IPS DF 4.7 (cell line): ENCODE measurements around the gene LRATD1.
"Not testable (repeated sequence)": the region's sequence is repeated elsewhere in the genome, so short reads cannot be mapped to it uniquely, and the experiment has no call there.

Source experiments
- DNase-seq: peaks from one replicate; pipeline ENCODE4 v3.0.0-alpha.2; 2013; ENCODE audit warnings: low spot score; ENCODE audit errors: extremely low read depth

LRATD1 gene, protein sequence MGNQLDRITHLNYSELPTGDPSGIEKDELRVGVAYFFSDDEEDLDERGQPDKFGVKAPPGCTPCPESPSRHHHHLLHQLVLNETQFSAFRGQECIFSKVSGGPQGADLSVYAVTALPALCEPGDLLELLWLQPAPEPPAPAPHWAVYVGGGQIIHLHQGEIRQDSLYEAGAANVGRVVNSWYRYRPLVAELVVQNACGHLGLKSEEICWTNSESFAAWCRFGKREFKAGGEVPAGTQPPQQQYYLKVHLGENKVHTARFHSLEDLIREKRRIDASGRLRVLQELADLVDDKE

DNA sequence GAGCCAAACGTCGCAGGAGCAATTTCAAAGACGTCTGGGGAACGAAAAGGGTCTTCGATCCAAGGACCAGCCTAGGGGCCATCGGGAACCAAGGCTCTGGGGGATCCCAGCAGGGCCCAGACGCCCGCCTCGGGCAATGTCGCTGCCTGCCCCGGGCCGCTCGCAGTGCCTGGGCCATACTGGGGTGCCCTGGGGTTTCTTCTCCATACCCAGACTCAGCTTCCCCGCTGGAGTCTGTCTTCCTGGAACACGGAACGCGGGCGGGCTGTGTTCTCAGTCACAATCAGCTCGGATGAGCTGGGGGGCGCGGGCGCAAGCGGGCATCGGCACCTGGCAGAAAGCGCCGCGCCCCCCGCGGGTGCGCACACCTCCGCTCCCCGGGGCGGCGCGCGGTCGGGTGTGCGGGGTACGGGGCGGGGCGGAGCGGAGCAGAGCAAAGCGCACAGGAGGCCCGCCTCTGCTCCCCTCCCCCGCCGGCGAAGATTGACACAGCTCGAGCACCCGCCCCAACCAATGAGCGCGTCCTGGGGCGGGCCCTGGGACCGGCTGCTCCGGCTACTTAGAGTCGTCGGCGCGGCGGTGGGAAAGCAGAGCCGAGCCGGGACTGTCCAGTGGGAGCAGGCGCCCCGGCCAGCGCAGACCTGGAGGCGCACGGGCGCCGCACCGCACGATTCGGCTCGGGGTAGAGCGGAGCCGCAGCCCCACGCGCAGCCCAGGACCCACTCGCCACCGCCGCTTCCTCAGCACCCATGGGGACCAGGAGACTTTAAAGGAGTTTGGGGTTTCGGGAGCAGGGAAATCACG, at the start of gene LRATD1:
Gene LRATD1, plus strand, starts transcription at position 585 of the 804 bp plus-strand sequence. CDS start 1,263 bp downstream, outside the sequence.
- DNase-seq: no peak

DNA sequence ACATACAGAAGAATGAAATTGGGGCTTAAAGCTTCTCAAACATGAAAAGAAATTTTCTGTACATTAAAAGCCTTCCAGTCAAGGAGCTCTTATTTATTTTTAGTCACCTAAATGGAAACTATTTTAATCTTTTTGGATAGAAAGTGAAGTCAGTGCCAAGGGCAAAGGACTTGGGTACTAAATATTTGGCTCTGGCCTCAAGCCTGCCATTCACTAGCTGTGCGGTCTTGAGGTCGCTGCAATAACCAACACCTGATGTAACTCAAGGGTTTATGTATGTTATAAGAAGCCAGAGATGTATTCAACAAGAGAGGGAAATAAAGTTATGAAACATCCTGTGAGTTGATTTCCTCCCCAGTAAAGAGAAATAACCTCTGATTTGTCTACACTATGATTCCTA, 49.5 kb upstream of the LRATD1 start:
- DNase-seq: no peak

DNA sequence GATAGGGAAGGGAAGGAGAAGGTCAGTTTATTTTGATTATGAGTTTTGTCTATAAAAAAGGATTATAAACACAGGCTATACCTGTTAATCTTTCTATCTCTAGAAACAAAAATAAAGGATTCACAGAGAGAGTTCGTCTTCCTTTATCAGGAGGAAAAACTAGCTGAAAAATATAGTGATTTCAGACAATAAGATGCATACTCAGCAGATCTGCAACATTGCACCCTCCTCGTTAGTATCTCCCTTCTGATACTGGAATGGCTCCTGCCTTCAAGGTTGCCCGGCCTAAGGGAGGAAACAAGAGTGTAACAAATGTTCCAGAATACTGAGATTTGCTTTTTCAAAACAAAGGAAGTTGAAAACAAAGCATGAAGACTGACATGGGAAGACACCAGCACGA, 48.7 kb upstream of the LRATD1 start:
- no peak for DNase-seq

DNA sequence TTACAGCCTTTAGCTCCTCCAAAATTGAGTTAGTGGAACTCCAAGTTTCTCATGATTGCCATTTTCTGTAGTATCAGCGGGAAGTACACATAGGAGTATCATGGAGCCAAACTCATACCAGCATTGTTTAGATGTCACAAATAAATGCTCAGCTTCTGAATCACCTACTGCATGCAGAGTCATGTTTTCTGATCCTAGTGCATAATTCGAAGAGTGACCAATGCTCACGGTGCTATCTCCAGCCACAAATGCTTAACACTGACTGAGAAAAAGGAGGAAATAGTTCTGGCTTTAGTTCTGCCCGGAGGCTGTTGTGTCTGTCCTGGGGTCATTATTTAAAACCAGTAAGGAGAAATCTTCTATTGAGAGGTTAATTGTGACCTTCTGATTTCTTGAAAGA, 45.4 kb upstream of the LRATD1 start:
- no peak for DNase-seq

DNA sequence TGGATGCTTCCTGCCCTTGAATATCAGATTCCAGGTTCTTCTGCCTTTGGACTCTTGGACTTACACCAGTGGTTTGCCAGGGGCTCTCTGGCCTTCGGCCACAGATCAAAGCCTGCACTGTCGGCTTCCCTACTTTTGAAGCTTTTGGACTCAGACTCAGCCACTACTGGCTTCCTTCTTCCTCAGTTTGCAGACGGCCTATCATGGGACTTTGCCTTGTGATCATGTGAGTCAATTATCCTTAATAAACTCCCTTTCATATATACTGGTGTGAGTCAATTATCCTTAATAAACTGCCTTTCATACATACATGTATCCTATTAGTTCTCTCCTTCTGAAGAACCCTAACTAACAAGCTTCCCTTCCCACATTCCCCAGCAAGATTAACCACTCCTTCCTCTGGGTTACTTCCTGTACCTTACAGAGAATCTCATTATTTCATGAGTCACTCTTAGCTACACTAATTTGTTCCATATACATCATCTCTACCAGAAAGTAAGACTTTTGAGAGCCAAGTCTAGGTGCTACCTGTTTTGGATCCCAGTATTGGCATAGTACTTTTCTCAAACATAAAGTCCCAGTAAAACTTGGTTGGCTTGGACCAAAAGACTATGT, 31.3 kb upstream of the LRATD1 start:
- no peak for DNase-seq

DNA sequence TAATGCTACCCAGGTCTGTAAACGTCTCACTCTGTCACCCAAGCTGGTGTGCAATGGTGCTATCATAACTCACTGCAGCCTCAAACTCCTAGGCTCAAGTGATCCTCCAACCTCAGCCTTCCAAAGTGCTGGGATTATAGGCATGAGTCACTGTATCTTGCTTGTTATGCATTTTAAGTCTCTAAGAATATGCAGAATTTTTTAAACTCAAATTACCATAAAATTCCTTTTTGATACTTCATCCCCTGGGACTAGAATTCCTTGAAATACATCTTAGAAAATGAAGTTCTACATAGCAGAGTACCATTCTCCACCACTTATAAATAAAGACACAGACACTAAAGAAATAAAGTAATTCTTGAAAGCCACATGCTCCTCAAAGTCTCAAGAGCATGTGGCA, 30.2 kb upstream of the LRATD1 start:
- DNase-seq: no peak

DNA sequence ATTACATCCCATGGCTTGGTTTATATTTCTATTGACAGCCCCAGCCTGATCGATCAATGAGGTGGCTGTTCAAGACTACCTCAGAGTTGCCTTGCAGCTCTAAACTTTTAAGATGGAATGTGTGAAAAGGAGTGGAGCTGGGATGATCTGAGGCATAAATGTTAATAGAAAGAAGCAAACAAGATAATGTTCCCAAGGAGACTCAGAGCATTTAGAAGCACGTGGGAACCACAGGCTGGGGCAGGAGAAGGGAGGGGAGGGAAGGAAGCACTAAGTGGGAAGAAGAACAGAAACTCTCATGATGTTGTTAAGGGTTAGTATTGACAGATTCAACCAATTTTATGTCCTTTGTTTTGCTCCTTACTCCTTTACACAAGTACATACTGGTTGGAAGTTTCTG, 28.8 kb upstream of the LRATD1 start:
- no peak for DNase-seq

DNA sequence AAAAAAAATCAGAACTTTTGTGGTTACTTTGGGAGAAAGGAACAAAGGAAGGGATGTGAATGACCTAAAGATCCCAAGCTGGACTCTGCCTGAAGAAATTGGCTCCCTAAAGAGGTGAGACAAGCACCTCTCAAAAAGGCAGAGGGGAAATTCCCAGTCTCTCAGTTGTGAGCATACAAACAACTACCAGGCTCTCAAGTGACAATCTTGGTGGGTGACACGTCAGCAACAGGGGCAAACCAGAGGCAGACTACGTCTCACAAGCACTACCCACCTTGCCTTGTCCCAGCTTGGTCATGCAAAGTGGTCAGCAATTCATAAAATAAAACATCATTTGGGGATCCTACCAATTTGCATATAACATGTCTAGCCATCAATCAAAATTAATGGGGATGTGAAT, 24.3 kb upstream of the LRATD1 start:
- no peak for DNase-seq

DNA sequence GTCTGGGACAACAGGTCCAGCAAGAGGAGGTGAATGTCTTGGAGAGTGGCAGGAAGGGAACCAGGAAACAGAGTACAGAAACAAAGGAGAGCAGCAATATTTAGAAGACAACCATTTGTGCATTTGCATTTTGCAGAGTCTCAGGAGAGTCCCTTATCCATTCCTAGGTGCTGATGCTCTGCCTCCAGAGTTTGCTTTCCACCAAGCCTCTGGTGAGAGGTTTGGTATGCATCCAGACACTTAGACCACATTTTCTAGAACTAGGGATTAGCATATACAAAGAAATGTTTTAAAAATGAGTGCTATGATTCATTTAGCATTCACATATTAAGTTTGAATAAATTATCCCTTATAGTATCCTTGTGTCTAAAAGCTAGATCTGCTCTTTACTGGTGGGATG, 18.5 kb upstream of the LRATD1 start:
- no peak for DNase-seq

DNA sequence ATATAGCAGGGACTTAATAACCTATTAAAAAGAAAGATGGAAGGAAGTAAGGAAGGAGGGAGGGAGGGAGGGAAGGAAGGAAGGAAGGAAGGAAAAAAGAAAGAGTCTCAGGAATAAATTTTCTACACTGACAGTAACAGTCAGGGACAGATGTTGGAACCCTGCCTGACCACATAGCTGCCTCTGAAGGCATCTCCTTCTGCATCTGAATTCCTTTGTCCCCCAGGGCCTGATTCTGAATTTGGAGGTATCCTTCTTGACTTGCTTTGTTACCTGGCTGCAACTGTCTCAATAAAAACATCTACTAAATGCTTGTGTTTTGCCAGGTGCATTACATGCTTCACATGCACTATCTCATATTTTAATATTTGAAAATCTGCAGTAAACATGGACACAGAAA, 17.4 kb upstream of the LRATD1 start:
- no peak for DNase-seq

DNA sequence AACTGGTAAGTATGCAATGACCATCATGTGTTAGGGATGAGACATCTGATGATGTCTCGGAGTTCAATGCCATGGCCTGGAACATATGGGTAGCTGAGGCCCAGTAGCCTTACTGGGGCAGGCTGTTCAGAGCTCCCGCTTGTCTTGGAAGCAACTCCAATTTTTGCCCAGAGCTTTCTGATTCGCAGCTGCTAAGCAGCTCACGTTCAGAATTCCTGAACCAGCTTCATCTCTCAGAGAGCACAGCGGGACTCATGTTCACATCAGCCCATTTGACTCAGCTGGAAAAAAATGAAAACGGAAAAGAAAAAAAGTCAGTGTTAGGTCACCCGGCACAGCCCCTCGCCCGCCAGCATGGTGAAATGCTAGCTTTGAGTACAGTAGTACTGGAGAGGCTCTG, 16.8 kb upstream of the LRATD1 start:
- DNase-seq: no peak

DNA sequence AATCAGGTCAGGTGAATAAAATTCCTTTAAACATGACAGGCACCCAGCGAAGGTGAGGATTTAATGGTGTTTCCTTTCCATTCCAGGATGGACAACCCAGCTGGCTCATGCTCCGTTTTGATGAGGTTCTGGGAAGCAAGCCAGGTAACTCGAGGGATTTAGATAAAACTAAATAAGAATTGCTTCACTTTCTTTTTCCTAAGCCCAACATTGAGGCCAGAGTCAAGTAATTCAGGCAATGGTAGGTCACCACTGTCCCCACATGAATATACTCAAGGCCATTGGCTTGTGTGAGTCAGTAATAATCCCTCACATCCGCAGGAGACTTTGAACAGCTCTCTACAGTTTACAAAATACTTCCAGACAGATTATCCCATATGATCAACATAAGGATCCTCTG, 16.2 kb upstream of the LRATD1 start:
- no peak for DNase-seq

DNA sequence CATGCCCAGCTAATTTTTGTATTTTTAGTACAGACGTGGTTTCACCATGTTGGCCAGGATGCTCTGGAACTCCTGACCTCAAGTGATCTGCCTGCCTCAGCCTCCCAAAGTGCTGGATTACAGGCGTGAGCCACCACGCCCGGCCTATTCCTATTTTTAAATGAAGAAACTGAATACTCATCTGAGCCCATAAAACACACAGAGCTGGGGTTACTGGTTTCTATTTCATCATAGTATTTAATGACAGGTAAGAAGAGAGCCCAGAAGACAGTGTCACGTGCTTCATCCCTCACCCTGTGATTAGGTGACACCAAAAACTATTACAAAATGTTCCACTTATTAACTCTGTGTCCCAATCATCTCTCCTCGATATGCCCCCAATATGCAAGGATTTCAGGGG, 15.6 kb upstream of the LRATD1 start:
- DNase-seq: no peak

DNA sequence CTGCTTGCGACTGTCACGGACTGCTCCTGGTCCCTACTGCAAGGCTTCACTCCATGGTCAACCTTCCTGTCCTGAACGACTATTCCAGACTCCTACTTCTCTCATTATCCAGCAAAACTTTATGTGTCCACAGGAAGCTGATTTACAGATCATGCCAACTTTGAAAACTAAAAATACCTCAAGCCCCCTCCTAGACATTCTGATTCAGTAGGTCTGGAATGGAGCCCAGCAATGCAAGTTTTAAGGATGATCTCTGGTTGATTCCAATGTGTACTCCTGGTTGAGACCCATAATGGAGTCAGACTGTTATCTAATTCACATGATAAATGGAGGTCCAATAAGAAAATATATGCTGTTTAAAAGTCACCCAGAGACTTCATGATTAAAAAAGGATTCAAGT, 13.1 kb upstream of the LRATD1 start:
- no peak for DNase-seq

DNA sequence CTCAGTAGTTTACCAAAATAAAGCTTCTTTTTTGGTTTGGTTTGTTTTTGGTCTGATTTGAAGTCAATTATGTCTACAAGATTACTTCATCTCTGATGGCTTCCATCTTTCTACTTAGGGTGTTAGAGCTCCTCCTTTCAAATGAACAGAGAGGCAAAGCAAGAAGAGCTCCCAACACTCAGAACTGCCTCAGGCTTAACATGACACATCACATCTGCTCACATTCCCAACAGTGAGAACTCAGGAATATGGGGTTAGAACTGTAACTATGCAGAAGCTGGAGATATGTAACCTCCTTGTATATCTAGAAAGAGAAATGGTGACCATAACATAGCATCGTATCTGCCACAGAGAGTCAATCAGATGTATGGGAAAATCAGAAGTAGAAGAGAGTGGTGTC, 11.4 kb upstream of the LRATD1 start:
- no peak for DNase-seq

DNA sequence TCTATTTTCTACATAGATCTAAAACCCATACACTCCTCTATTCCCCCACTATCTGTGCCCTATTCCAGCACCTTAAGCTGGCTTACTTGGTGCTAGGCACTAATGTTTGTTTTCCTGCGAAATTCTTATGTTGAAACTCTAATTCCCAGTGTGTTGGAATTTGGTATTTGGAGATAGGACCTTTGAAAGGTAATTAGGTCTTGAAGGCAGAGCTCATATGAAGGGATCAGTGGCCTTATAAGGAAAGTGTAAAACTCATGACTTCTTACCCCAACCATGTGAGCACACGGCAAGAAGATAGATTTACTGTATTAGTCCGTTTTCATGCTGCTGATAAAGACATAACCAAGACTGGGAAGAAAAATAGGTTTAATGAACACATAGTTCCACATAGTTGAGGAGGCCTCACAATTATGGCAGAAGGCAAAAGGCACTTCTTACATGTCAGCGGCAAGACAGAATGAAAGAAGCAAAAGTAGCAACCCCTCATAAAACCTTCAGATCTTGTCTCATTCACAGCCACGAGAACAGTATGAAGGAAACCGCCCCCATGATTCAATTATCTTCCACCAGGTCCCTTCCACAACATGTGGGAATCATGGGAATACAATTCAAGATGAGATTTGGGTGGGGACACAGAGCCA, 10.5 kb upstream of the LRATD1 start:
- DNase-seq: no peak

DNA sequence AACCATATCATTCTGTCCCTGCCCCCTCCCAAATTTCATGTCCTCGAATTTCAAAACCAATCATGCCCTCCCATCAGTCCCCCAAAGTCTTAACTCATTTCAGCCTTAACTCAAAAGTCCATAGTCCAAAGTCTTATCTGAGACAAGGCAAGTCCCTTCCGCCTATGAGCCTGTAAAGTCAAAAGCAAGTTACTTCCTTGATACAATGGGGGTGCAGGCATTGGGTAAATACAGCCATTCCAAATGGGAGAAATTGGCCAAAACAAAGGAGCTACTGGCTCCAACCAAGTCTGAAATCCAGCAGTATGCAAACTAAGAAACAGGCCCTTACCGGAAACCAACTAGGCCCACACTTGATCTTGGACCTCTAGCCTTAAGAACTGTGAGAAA, 10.0 kb upstream of the LRATD1 start:
- DNase-seq: not testable (repeated sequence)

DNA sequence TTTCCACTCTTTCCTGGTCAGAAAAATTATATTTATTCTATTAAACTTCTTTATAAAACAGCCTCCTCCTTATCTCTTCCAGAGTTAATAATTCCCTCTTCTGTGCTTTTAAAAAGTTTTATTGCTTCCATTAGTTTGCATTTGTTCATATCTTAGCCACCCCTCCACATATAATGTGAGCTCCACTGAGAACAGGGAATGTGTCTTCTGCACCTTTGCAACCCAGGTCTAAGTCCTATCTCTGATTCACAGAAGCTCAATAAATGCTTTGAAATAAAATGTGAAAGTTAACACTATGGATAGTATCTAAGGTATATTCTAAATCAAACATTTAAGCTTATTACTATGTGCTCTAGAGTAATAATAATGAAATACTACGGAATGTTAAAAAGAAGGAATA, 9.3 kb upstream of the LRATD1 start:
- DNase-seq: no peak

DNA sequence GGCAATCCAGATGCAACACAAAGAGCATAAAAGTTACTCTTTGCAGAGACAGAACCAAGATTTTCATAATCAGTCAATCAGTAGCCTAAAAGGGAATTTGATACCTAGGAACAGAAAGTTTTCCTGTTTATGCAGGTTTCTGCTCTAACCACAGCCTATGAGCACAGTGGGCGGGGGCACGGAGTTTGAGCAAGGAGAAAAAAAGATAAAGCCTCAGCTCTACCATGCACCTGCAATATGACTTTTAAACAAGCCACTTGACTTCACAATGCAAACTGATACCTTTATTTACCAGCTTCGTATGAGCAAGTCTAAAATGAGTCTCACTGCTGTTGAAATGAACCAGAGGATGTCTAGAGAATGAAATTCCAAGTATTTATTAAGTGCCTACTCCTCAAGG, 5.6 kb upstream of the LRATD1 start:
- DNase-seq: no peak

DNA sequence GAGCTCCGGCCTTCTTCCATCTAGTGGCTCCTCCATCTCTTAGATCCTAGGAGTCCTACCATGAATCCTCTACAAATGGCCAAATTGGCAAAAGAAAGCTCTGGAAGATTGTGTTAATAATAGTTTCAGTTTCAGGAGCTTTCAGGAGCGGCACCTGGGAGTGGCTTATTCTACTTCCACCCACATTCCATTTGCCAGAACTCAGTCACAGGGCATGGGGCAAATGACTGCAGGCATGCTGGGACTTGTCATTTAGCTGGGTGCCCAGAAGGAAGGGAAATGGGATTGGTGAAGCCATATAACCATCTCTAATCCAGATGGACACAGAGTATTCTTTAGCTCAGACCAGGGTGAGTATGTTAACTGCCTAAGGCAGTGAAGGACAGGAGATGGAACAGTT, 3.6 kb upstream of the LRATD1 start:
- DNase-seq: no peak

DNA sequence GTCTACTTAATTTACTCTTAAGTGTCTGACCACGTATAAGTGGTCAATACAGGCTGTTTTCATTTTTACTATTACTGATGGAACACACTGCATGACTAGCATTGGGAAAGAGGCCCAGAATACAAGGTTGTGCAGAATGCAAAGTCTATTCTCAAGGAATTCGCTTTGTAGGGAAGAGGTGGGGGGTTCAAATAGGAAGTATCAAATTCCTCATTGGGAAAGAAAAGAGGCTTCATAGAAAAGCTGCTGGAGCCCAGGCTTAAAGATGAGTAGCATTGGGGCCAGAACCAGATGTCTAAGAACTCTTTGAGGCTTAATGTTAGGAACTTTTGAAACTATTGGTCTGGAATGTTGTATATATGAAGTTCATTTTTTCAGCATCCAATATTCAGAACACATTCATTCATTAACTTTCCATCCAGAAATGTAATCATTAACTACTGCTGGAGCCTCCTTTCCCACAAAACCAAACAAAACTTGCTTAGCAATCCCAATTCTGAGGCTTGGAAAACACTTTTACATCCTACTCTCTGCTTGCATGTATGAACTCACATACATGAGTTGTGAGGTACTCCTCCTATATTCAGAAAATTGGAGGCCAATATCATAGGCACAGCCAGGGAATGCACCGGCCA, 994 bp upstream of the LRATD1 start:
- no peak for DNase-seq

DNA sequence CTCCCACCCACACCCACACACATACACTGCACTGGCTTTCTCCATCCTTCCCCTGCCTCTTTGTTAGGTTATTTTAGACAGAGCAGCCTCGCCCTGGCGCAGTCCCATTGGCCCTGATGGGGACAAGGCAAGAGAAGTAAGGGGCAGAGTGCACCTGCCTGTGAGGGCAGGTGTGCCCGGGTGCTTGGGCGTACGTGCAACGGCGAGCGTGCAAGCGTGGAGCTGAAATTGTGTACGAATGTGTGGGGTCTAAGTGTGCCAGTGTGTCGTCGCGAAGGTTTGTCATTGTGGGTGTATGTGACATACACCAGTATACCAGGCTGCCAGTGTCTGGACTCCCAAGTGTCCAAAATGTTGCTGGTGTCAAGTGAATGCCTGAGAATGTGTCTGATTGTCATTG, 544 bp downstream of the LRATD1 start:
- no peak for DNase-seq
